GM12878 (cell line): ENCODE measurements around the gene SLC6A3. TPM values are rescaled to one million over a fixed set of nuclear protein-coding genes. Genes with fewer than 3 reads are reported as not detected.

ENCODE experiments used
- ATAC-seq: fragments of 200-7000 bp; cut with Tn5 transposase; 3 replicates; pipeline ENCODE4 v1.9.1; 2020; ENCODE audit warnings: mild to moderate bottlenecking, moderate library complexity
- BruUV-seq: library from RNA; stranded (reverse); fragments of 400-500 nt; replicated peaks from 2 replicates; lab custom pipeline; 2021; lab: Mats Ljungman, UMichigan
- CTCF ChIA-PET: fragments of 300-600 bp; sonication (Branson Sonifier 250); formaldehyde crosslinking; extraction: SDS; loops from one replicate; lab custom pipeline; 2021; ENCODE audit warnings: inconsistent platforms; lab: Yijun Ruan, JAX
- POLR2A ChIA-PET: fragments of 350-600 bp; formaldehyde crosslinking; extraction: SDS; loops from one replicate; lab custom pipeline; 2021; ENCODE audit warnings: inconsistent platforms; lab: Charles Lee
- RAD21 ChIA-PET: fragments of 300-600 bp; sonication (Branson Sonifier 250); formaldehyde crosslinking; loops from one replicate; lab custom pipeline; 2023; ENCODE audit warnings: antibody characterized with exemption; ENCODE audit not compliant: unreplicated experiment; lab: Charles Lee
- SMC1A ChIA-PET: fragments of 300-600 bp; sonication (Branson Sonifier 250); formaldehyde crosslinking; loops from one replicate; lab custom pipeline; 2023; ENCODE audit not compliant: unreplicated experiment, uncharacterized antibody; lab: Charles Lee
- DNase-seq: peaks from one replicate; pipeline ENCODE4 v3.0.0-alpha.2; 2011; ENCODE audit warnings: low read depth, low spot score
- FAIRE-seq: peaks from 3 replicates; lab custom pipeline; 2011; peaks lifted over from hg19 to GRCh38; lab: Jason Lieb, UNC
- H2AFZ ChIP-seq: 2 replicates; pipeline ENCODE4 v1.6.0; 2011; ENCODE audit warnings: low read depth, low read length, control low read depth; ENCODE audit not compliant: control insufficient read depth
- H3K27ac ChIP-seq: 2 replicates; pipeline ENCODE4 v1.5.1; 2011; ENCODE audit warnings: control low read depth; ENCODE audit not compliant: control insufficient read depth, insufficient read depth
- H3K27me3 ChIP-seq, 2 experiments: replicated peaks in 1 of 2; 2 replicates each; pipeline versions ENCODE4 v1.6.0 to v1.6.1; 2011; ENCODE audit warnings: low read length in 1 of 2; ENCODE audit not compliant: control insufficient read depth in 2 of 2, insufficient read depth in 2 of 2
- H3K36me3 ChIP-seq, 2 experiments: 2 replicates each; pipeline ENCODE4 v1.5.1; 2011; ENCODE audit warnings: low read length in 1 of 2; ENCODE audit not compliant: control insufficient read depth in 2 of 2, insufficient read depth in 2 of 2
- H3K4me1 ChIP-seq: 2 replicates; pipeline ENCODE4 v1.6.1; 2011; ENCODE audit warnings: mild to moderate bottlenecking, low read length, moderate library complexity, mixed read lengths; ENCODE audit not compliant: control insufficient read depth, insufficient read depth
- H3K4me2 ChIP-seq: 2 replicates; pipeline ENCODE4 v1.6.0; 2011; ENCODE audit warnings: control low read depth; ENCODE audit not compliant: control insufficient read depth, insufficient read depth
- H3K4me3 ChIP-seq: fragments of 200-600 bp; sonication (generic); 2 replicates; pipeline ENCODE4 v1.5.1; 2016
- H3K79me2 ChIP-seq: 2 replicates; pipeline ENCODE4 v1.6.0; 2011; ENCODE audit warnings: low read length; ENCODE audit not compliant: control insufficient read depth, insufficient read depth
- H3K9ac ChIP-seq: 2 replicates; pipeline ENCODE4 v1.8.0; 2011; ENCODE audit warnings: low read length, control low read depth, mixed read lengths; ENCODE audit not compliant: control insufficient read depth, insufficient read depth
- H3K9me3 ChIP-seq: replicated peaks from 3 replicates; pipeline ENCODE4 v1.5.1; 2011; ENCODE audit warnings: mild to moderate bottlenecking, low read length; ENCODE audit not compliant: control insufficient read depth, insufficient read depth
- H4K20me1 ChIP-seq: 2 replicates; pipeline ENCODE4 v1.6.0; 2011; ENCODE audit not compliant: control insufficient read depth, insufficient read depth
- POLR2A ChIP-seq: IDR thresholded peaks from 2 replicates; pipeline ENCODE4 v1.6.1; 2011; ENCODE audit warnings: low read depth, mild to moderate bottlenecking, low read length
- SIN3A ChIP-seq: IDR thresholded peaks from 2 replicates; pipeline ENCODE4 v1.6.1; 2012; ENCODE audit warnings: low read depth, low read length, improper control_type of control experiment
- SIX5 ChIP-seq: IDR thresholded peaks from 2 replicates; pipeline ENCODE4 v1.6.1; 2011; ENCODE audit warnings: mild to moderate bottlenecking, low read depth, low read length, moderate library complexity; ENCODE audit not compliant: severe bottlenecking
- USF1 ChIP-seq: IDR thresholded peaks from 2 replicates; pipeline ENCODE4 v1.6.1; 2011; ENCODE audit warnings: borderline replicate concordance, low read depth, mild to moderate bottlenecking, moderate library complexity, mixed read lengths, low read length; ENCODE audit not compliant: insufficient read depth; ENCODE audit errors: extremely low read length
- WGBS: methylation state at CpG from one replicate; pipeline ENCODE4 v1.1.6; 2016; ENCODE audit warnings: low lambda C conversion rate; ENCODE audit not compliant: insufficient replicate concordance, insufficient coverage; ENCODE audit errors: missing lambda C conversion rate; 5-methylcytosine and 5-hydroxymethylcytosine counted together
- in situ Hi-C: fragments of 300-500 bp; cut with MboI; formaldehyde crosslinking; loops from 9 replicates; pipeline ENCODE4 v1.14.3; 2018; ENCODE audit warnings: mixed read lengths
- intact Hi-C: fragments of 100-400 bp; cut with micrococcal nuclease; formaldehyde crosslinking; loops from one replicate; pipeline ENCODE4 v1.14.2; 2022; ENCODE audit not compliant: unreplicated experiment
- polyA plus RNA-seq, 11 experiments: library from polyadenylated mRNA; depleted of rRNA in 4 of 11; unstranded in 6 of 11; stranded (reverse) in 5 of 11; fragments of >200 nt; fragmentation: Nextera tagmentation in 4 of 11; fragmentation: Illumina TruSeq in 1 of 11; extraction: Ambion mirVana in 4 of 11; extraction: Trizol in 1 of 11; gene quantifications; 1 replicate in 1 of 11; 2 replicates in 10 of 11; pipeline versions ENCODE4 v1.2.1 to v1.2.3, GENCODE V29; 2011 to 2016; ENCODE audit warnings: inconsistent platforms in 2 of 11, missing spikeins in 2 of 11, low read depth in 1 of 11
- total RNA-seq, 4 experiments: library from RNA; depleted of rRNA in 3 of 4; stranded (reverse); fragments of >200 nt in 3 of 4; fragmentation: Illumina TruSeq in 1 of 4; extraction: Trizol in 1 of 4; gene quantifications; 2 replicates each; pipeline versions ENCODE4 v1.2.1 to v1.2.3, GENCODE V29; 2013 to 2021
- TF ChIP-seq, protein P1 (sequence below): fragments of 450-650 bp; IDR thresholded peaks from 2 replicates; pipeline ENCODE4 v1.6.1; 2017; ENCODE audit warnings: mild to moderate bottlenecking, moderate library complexity

Gene SLC6A3
- total and polyA plus RNA-seq, 10 of the 15 experiments (the other 5 are each of a cell fraction or from before 2014, with no cell fraction given) = 0.01 TPM; not detected in 9

GRCh38 chr5:1462358-1462757 lies 17.1 kb upstream of the SLC6A3 start:
- peaks cover 27 to 34% of the 10 kb centered on the region in 2 experiments for H3K36me3 ChIP-seq
- no peaks in the 10 kb centered on the region for H4K20me1 ChIP-seq

GRCh38 chr5:1461396-1461795 lies 16.2 kb upstream of the SLC6A3 start:
- H3K4me1 ChIP-seq = no peaks in the 10 kb centered on the region
- no peak for ATAC-seq
- H2AFZ ChIP-seq = no peak overlapping the region
- H3K79me2 ChIP-seq = no peaks in the 10 kb centered on the region
- no TSS peak for BruUV-seq
- RAD21 ChIA-PET = no interaction called here
- H3K4me3 ChIP-seq = no peak overlapping the region
- CTCF ChIA-PET = no interaction called here
- SMC1A ChIA-PET = no interaction called here
- no peaks in the 10 kb centered on the region for H4K20me1 ChIP-seq
- no peaks in the 10 kb centered on the region for H3K27me3 ChIP-seq
- H3K9me3 ChIP-seq = peaks cover 12% of the 10 kb centered on the region
- H3K4me2 ChIP-seq = no peak overlapping the region
- in situ Hi-C loops (no loop called here), intact Hi-C loops (no loop called here)
- H3K36me3 ChIP-seq = peaks cover 25 to 27% of the 10 kb centered on the region in 2 experiments
- 97% methylated on average over 10 of the region's 10 CpGs for WGBS
- DNase-seq = no peak
- no peak for FAIRE-seq
- TF ChIP-seq USF1 = no peak
- TF ChIP-seq, protein P1, sequence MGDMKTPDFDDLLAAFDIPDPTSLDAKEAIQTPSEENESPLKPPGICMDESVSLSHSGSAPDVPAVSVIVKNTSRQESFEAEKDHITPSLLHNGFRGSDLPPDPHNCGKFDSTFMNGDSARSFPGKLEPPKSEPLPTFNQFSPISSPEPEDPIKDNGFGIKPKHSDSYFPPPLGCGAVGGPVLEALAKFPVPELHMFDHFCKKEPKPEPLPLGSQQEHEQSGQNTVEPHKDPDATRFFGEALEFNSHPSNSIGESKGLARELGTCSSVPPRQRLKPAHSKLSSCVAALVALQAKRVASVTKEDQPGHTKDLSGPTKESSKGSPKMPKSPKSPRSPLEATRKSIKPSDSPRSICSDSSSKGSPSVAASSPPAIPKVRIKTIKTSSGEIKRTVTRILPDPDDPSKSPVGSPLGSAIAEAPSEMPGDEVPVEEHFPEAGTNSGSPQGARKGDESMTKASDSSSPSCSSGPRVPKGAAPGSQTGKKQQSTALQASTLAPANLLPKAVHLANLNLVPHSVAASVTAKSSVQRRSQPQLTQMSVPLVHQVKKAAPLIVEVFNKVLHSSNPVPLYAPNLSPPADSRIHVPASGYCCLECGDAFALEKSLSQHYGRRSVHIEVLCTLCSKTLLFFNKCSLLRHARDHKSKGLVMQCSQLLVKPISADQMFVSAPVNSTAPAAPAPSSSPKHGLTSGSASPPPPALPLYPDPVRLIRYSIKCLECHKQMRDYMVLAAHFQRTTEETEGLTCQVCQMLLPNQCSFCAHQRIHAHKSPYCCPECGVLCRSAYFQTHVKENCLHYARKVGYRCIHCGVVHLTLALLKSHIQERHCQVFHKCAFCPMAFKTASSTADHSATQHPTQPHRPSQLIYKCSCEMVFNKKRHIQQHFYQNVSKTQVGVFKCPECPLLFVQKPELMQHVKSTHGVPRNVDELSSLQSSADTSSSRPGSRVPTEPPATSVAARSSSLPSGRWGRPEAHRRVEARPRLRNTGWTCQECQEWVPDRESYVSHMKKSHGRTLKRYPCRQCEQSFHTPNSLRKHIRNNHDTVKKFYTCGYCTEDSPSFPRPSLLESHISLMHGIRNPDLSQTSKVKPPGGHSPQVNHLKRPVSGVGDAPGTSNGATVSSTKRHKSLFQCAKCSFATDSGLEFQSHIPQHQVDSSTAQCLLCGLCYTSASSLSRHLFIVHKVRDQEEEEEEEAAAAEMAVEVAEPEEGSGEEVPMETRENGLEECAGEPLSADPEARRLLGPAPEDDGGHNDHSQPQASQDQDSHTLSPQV = no peak
- TF ChIP-seq, all 136 proteins: peak for 0
- Histone ChIP-seq H3K27ac (no peak overlapping the region), H3K9ac (no peak overlapping the region)
- POLR2A ChIA-PET = no interaction called here

More at GRCh38 chr5:1462358-1462757, 17.1 kb upstream of the SLC6A3 start:
- ChIA-PET CTCF (no interaction called here), POLR2A (no interaction called here), RAD21 (no interaction called here), SMC1A (no interaction called here)
- Histone ChIP-seq H3K9ac (no peak overlapping the region), H3K4me3 (no peak overlapping the region), H3K9me3 (peaks cover 4% of the 10 kb centered on the region; the same call in 1 of the 3 replicates), H3K27ac (no peak overlapping the region), H3K79me2 (no peaks in the 10 kb centered on the region), H3K4me2 (no peak overlapping the region), H3K27me3 (no peaks in the 10 kb centered on the region), H3K4me1 (no peaks in the 10 kb centered on the region), H2AFZ (no peak overlapping the region)
- WGBS = 91% methylated on average over 20 of the region's 20 CpGs
- ATAC-seq = no peak
- FAIRE-seq = no peak
- intact Hi-C loops (no loop called here), in situ Hi-C loops (no loop called here)
- TF ChIP-seq SIN3A (no peak), POLR2A (peak; percentile 60; the same call in 1 of the 2 replicates), SIX5 (no peak)
- no TSS peak for BruUV-seq
- no peak for DNase-seq
